Testis (tissue), 3 donors: ENCODE data around the gene OR2B3. TPM values are rescaled to one million over a fixed set of nuclear protein-coding genes. Genes with fewer than 3 reads are reported as not detected.

Experiments
- DNase-seq: peaks from one replicate; pipeline ENCODE4 v3.0.0-alpha.2; 2019
- H3K27ac ChIP-seq, 2 donors: fragments of 200-600 bp; sonication (generic); one replicate each; pipeline ENCODE4 v1.5.1; 2019
- H3K27me3 ChIP-seq: fragments of 200-600 bp; sonication (generic); one replicate; pipeline ENCODE4 v1.5.1; 2019
- H3K36me3 ChIP-seq: fragments of 200-600 bp; sonication (generic); one replicate; pipeline ENCODE4 v1.5.1; 2017; ENCODE audit warnings: low read depth; ENCODE audit errors: missing control alignments
- H3K4me1 ChIP-seq: fragments of 200-600 bp; sonication (generic); one replicate; pipeline ENCODE4 v1.5.1; 2019
- H3K4me3 ChIP-seq, 2 donors: fragments of 200-600 bp; sonication (generic); one replicate each; pipeline ENCODE4 v1.5.1; 2017 to 2019
- H3K9me3 ChIP-seq: fragments of 200-600 bp; sonication (generic); one replicate; pipeline ENCODE4 v1.5.1; 2017
- POLR2A ChIP-seq: fragments of 450-650 bp; IDR thresholded peaks from one replicate; pipeline ENCODE4 v1.6.1; 2017; ENCODE audit warnings: antibody characterized with exemption, mild to moderate bottlenecking, moderate library complexity
- WGBS, 2 donors: methylation state at CpG; one replicate each; pipeline ENCODE4 v1.1.5; 2018; 5-methylcytosine and 5-hydroxymethylcytosine counted together
- intact Hi-C: fragments of 100-400 bp; cut with DNase I; formaldehyde crosslinking; loops from one replicate; pipeline ENCODE4 v1.15.1; 2023; ENCODE audit warnings: low total_unique reads
- polyA plus RNA-seq: library from polyadenylated mRNA; stranded (reverse); fragments of 350-450 nt; fragmentation: Illumina TruSeq; extraction: RNeasy Lipid Tissue Mini Kit (QIAGEN cat#74804); gene quantifications from one replicate; pipeline ENCODE4 v1.2.3, GENCODE V29; 2014; ENCODE audit warnings: low read depth, low replicate concordance; ENCODE audit not compliant: insufficient read depth
- total RNA-seq, 2 donors: library from RNA; depleted of rRNA; stranded (reverse); fragments of >200 nt; gene quantifications; one replicate each; pipeline ENCODE4 v1.2.3, GENCODE V29; 2016
- TF ChIP-seq, protein P1 (sequence below), 3 experiments: fragments of 450-650 bp in 2 of 3; fragments of 200-600 bp in 1 of 3; sonication (generic) in 1 of 3; IDR thresholded peaks; one replicate each; pipeline ENCODE4 v1.5.1; 2016 to 2019; ENCODE audit warnings: antibody characterized with exemption in 3 of 3, mild to moderate bottlenecking in 2 of 3, moderate library complexity in 1 of 3

Gene OR2B3
- total and polyA plus RNA-seq, 3 donors from 2014 or later = not detected

DNA sequence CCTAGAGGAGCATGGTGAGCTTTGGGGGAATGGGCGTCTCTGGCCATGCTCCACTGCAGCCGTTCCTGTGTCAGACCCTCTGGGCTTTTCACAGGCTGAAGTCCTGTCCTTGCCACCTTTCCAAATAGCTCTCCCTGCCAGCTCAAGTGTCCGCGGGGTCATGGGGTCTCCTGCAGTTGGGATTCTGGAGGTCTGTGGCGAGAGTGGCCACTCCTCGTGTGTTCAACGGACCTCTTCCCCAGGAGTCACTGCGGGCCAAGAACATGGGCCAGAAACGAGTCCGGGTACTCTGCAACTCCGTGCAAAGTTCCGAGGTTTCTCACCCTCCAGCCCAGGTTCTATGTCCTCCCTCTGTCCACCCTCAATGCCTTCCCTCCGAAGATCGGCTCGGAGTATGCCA lies 4.7 kb downstream of the OR2B3 start:
- 78 to 86% methylated on average over 10 to 15 of the region's 15 CpGs for WGBS, 2 donors
- intact Hi-C loops = no loop called here
- DNase-seq = no peak

DNA sequence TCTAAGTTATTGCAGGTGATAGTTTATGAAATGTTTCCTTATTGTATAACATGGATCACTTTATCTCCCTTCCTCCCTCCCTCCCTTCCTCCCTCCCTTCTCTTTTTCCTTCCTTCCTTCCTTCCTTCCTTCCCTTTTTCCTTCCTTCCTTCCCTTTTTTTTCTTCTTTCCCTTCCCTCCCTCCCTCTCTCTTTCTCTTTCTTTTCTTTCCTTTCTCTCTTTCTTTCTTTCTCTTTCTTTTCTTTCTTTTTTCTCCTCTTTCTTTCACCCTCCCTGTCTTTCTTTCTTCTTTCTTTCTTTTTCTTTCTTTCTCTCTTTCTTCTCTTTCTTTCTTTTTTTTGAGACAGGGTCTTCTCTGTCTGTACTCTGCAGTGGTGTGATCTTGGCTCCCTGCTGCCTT lies 5.8 kb downstream of the OR2B3 start:
- intact Hi-C loops = no loop called here
- DNase-seq = no peak

More for the DNA sequence above, 4.7 kb downstream of the OR2B3 start:
- Histone ChIP-seq H3K4me3 (no peak overlapping the region), H3K27ac (no peak overlapping the region), H3K27me3 (no peaks in the 10 kb centered on the region), H3K4me1 (no peaks in the 10 kb centered on the region), H3K36me3 (no peaks in the 10 kb centered on the region), H3K9me3 (no peaks in the 10 kb centered on the region)
- TF ChIP-seq, protein P1, sequence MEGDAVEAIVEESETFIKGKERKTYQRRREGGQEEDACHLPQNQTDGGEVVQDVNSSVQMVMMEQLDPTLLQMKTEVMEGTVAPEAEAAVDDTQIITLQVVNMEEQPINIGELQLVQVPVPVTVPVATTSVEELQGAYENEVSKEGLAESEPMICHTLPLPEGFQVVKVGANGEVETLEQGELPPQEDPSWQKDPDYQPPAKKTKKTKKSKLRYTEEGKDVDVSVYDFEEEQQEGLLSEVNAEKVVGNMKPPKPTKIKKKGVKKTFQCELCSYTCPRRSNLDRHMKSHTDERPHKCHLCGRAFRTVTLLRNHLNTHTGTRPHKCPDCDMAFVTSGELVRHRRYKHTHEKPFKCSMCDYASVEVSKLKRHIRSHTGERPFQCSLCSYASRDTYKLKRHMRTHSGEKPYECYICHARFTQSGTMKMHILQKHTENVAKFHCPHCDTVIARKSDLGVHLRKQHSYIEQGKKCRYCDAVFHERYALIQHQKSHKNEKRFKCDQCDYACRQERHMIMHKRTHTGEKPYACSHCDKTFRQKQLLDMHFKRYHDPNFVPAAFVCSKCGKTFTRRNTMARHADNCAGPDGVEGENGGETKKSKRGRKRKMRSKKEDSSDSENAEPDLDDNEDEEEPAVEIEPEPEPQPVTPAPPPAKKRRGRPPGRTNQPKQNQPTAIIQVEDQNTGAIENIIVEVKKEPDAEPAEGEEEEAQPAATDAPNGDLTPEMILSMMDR (IDR thresholded peaks at IDR 0.05) = no peak
- TF ChIP-seq POLR2A = no peak

DNA sequence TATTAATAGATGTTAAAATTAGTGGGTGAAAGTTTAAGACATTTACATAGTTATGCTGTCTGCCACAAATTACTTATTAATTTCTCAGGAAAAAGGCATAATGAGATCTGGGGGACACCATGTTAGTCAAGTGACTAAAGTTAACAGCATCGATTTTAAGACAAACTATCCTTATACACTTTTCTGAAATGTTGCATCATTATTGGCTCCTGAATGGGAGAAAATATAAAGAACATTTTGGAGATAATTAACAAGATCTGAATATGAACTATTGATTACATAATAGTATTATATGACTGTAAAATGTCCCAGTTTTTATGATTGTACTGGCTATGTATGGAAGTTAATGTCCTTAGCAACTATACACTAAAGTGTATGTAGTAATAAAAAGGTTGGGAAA lies 7.9 kb downstream of the OR2B3 start:
- Histone ChIP-seq H3K4me3 (no peak overlapping the region), H3K27ac (no peak overlapping the region), H3K27me3 (no peaks in the 10 kb centered on the region), H3K9me3 (no peaks in the 10 kb centered on the region), H3K4me1 (no peaks in the 10 kb centered on the region), H3K36me3 (no peaks in the 10 kb centered on the region)
- TF ChIP-seq POLR2A = no peak
- TF ChIP-seq, protein P1 (IDR thresholded peaks at IDR 0.05) = no peak
- WGBS, 2 donors = 75 to 80% methylated on average over 1 of the region's 1 CpG
- no peak for DNase-seq
- intact Hi-C loops = no loop called here

More for the DNA sequence above, 5.8 kb downstream of the OR2B3 start:
- no peaks in the 10 kb centered on the region for H3K4me1 ChIP-seq
- H3K27ac ChIP-seq = no peak overlapping the region
- H3K36me3 ChIP-seq = no peaks in the 10 kb centered on the region
- no peaks in the 10 kb centered on the region for H3K9me3 ChIP-seq
- TF ChIP-seq, protein P1 (IDR thresholded peaks at IDR 0.05) = no peak
- TF ChIP-seq POLR2A = no peak
- no peak overlapping the region for H3K4me3 ChIP-seq
- H3K27me3 ChIP-seq = no peaks in the 10 kb centered on the region

DNA sequence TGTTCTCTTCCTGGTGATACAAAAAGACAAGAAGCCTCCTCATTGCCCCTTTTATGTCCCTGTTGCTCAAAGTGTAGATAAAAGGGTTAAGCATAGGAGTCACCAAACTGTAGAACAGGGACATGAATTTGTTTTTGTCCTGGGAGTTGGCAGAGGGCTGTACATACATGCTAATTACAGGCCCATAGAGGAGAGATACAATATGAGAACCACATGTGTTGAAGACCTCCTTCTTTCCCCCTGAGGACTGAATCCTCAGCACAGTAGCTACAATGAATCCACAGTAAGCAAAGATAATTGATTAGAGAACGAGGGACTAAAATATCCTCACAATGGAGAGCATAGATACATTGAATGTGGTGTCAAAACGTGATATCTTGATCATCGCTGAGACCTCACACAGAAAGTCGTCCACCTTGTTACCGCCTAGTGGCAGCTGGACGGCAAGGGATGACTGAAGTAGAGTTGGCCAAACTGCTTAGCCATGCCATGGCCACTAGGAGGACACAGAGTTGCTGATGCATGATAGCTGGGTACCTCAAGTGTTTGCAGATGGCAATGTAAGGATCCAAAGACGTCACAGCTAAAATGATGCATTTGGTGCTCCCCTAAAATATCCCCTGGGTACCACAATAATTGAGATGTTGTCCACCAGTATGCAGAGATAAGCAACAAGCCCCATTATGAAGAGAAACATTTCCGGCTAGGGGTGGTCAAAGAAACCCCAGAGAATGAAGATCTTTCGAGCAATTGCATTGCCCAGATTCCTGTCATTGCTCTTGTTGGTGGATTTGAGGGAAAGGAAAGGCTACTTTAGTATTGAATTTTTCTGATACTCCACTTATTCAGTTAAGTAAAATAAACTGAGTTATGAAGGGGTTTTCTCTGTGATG lies 15.0 kb downstream of the OR2B3 start:
- no peak overlapping the region for H3K4me3 ChIP-seq
- no peak overlapping the region for H3K27ac ChIP-seq
- DNase-seq = peak; percentile 43
- no peaks in the 10 kb centered on the region for H3K36me3 ChIP-seq
- WGBS, 2 donors = 51 to 57% methylated on average over 9 of the region's 9 CpGs
- TF ChIP-seq, protein P1 (IDR thresholded peaks at IDR 0.05) = peak in 2 of 3 experiments; percentile 34 to 63
- TF ChIP-seq POLR2A = no peak
- H3K4me1 ChIP-seq = no peaks in the 10 kb centered on the region
- H3K27me3 ChIP-seq = no peaks in the 10 kb centered on the region
- H3K9me3 ChIP-seq = no peaks in the 10 kb centered on the region
- intact Hi-C loops = no loop called here

DNA sequence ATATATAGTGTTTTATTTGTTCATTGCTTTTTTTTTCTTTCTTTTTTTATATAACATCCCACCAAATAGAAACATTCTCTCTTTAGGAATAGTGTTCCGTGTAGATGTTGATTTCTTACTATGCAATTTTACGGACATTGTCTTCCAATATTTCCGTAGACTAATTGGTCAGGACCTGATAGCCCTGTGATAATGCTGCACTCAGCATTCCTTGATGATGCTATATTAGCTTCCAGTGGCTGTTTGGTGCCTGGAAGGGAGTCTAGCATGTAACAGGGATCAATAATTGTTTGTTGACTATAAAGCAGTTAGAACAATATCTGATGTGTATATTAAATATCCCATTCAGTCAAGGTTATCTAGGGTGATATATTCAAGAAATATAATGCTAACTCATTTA lies 35.4 kb downstream of the OR2B3 start:
- TF ChIP-seq POLR2A = no peak
- TF ChIP-seq, protein P1 (IDR thresholded peaks at IDR 0.05) = no peak
- 71 to 72% methylated on average over 3 of the region's 3 CpGs for WGBS, 2 donors
- Histone ChIP-seq H3K4me1 (no peaks in the 10 kb centered on the region), H3K9me3 (no peaks in the 10 kb centered on the region), H3K27ac (no peak overlapping the region), H3K4me3 (no peak overlapping the region), H3K27me3 (no peaks in the 10 kb centered on the region), H3K36me3 (no peaks in the 10 kb centered on the region)
- DNase-seq = no peak
- intact Hi-C loops = no loop called here
